Muscle of leg (tissue), 11 donors: ENCODE data around the gene RNF157. TPM values are rescaled to one million over a fixed set of nuclear protein-coding genes. Genes with fewer than 3 reads are reported as not detected.

Source experiments
- DNase-seq: peaks from one replicate; pipeline ENCODE4 v3.0.0; 2013
- H3K27ac ChIP-seq: one replicate; pipeline ENCODE4 v1.5.1; 2013; ENCODE audit warnings: mild to moderate bottlenecking, low read length, control low read depth
- H3K27me3 ChIP-seq: one replicate; pipeline ENCODE4 v1.6.1; 2013; ENCODE audit warnings: low read length; ENCODE audit not compliant: control insufficient read depth, insufficient read depth
- H3K36me3 ChIP-seq: one replicate; pipeline ENCODE4 v1.6.1; 2013; ENCODE audit warnings: low read length; ENCODE audit not compliant: control insufficient read depth, insufficient read depth
- H3K4me1 ChIP-seq: one replicate; pipeline ENCODE4 v1.6.1; 2013; ENCODE audit warnings: low read length; ENCODE audit not compliant: control insufficient read depth, insufficient read depth
- H3K4me3 ChIP-seq: one replicate; pipeline ENCODE4 v1.5.1; 2013; ENCODE audit warnings: low read length, control low read depth
- H3K9me3 ChIP-seq: replicated peaks from 2 replicates; pipeline ENCODE4 v1.6.1; 2013; ENCODE audit warnings: low read depth, low read length; ENCODE audit not compliant: control insufficient read depth
- WGBS: methylation state at CpG from one replicate; pipeline ENCODE4 v1.1.5; 2013; ENCODE audit warnings: missing lambda C conversion rate; ENCODE audit not compliant: insufficient coverage; 5-methylcytosine and 5-hydroxymethylcytosine counted together
- polyA plus RNA-seq, 8 donors: library from polyadenylated mRNA; unstranded; fragments of 120-200 nt; gene quantifications; one replicate each; pipeline versions ENCODE4 v1.2.1 to v1.2.3, GENCODE V29; 2013; ENCODE audit warnings: inconsistent platforms in 1 of 8, low replicate concordance in 1 of 8; ENCODE audit not compliant: insufficient read length in 8 of 8, insufficient read depth in 1 of 8
- total RNA-seq: library from RNA; stranded (reverse); fragments of 120-200 nt; gene quantifications from one replicate; pipeline ENCODE4 v1.2.4, GENCODE V29; 2013

The RNF157 gene
- total and polyA plus RNA-seq, 9 donors, result 5.5 to 11.1 (median 10.0) TPM

- no peaks in the 10 kb centered on the region for H3K36me3 ChIP-seq
- 80% methylated on average over 31 of the region's 34 CpGs for WGBS
- no peak overlapping the region for H3K4me3 ChIP-seq
- peaks cover 6% of the 10 kb centered on the region for H3K4me1 ChIP-seq
- H3K27me3 ChIP-seq, result no peaks in the 10 kb centered on the region
- DNase-seq, result no peak
- no peak overlapping the region for H3K27ac ChIP-seq
- H3K9me3 ChIP-seq, result no peaks in the 10 kb centered on the region
Observed at GRCh38 chr17:76176701-76177574, 63.4 kb downstream of the RNF157 start.

DNA sequence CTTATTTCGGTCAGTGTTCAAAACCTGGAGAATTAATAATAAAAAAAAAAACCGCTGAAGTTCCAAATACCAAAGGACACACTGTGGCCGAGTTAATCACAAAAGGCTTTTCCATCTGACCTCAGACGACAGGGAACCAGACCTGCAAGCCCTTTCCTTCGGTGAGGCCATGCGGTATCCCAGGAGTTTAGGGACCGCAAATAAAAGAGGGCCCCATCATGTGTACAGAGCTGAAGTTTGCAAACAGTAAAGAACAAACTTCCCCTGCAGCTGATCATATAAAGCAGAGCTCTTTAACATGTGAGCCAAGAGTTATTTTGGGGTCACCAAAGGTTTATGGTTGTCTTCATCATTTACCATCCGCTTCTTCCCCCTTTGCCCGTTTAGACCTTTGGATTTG, 66.3 kb downstream of the RNF157 start:
- peaks cover 8% of the 10 kb centered on the region for H3K4me1 ChIP-seq
- DNase-seq, result no peak
- no peak overlapping the region for H3K4me3 ChIP-seq
- 28% methylated on average over 3 of the region's 9 CpGs for WGBS
- no peaks in the 10 kb centered on the region for H3K27me3 ChIP-seq
- no peaks in the 10 kb centered on the region for H3K9me3 ChIP-seq
- H3K36me3 ChIP-seq, result no peaks in the 10 kb centered on the region
- peak overlapping the region; percentile 76 for H3K27ac ChIP-seq

GRCh38 chr17:76173474-76173873, 66.8 kb downstream of the RNF157 start:
- no peak for DNase-seq
- Histone ChIP-seq H3K4me3 (no peak overlapping the region), H3K9me3 (no peaks in the 10 kb centered on the region), H3K36me3 (no peaks in the 10 kb centered on the region), H3K27me3 (no peaks in the 10 kb centered on the region), H3K27ac (peak overlapping the region; percentile 76), H3K4me1 (peaks cover 8% of the 10 kb centered on the region)
- WGBS, result 80% methylated on average over 10 of the region's 11 CpGs

DNA sequence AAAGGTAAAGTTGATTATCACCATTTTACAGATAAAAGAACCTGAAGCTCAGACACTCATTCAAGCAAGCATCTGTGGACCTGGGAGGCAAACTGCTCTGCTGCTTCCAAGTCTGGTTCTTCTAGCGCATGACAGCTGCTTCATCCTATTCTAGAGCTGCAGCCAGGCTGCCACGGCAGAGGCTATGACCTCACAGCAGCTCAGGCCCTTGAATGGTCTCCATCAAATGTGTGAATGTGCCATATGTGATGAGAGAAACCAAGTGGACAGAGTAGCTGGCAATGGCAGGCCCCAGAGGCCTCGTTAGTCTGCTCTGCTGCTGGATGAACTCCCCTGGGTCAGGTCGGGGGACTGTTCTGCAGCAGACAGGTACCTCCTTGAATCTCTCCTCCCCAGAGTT, 68.6 kb downstream of the RNF157 start:
- no peak overlapping the region for H3K27ac ChIP-seq
- H3K4me3 ChIP-seq, result no peak overlapping the region
- peaks cover 8% of the 10 kb centered on the region for H3K4me1 ChIP-seq
- H3K36me3 ChIP-seq, result no peaks in the 10 kb centered on the region
- H3K9me3 ChIP-seq, result no peaks in the 10 kb centered on the region
- WGBS, result 86% methylated on average over 1 of the region's 4 CpGs
- DNase-seq, result no peak
- H3K27me3 ChIP-seq, result no peaks in the 10 kb centered on the region

- H3K27me3 ChIP-seq, result no peaks in the 10 kb centered on the region
- 80% methylated on average over 1 of the region's 1 CpG for WGBS
- H3K36me3 ChIP-seq, result no peaks in the 10 kb centered on the region
- DNase-seq, result no peak
- H3K9me3 ChIP-seq, result no peaks in the 10 kb centered on the region
- no peak overlapping the region for H3K27ac ChIP-seq
- no peak overlapping the region for H3K4me3 ChIP-seq
- peaks cover 8% of the 10 kb centered on the region for H3K4me1 ChIP-seq
Observed at GRCh38 chr17:76170114-76170513, 70.2 kb downstream of the RNF157 start.

- no peak overlapping the region for H3K27ac ChIP-seq
- H3K27me3 ChIP-seq, result no peaks in the 10 kb centered on the region
- no peaks in the 10 kb centered on the region for H3K36me3 ChIP-seq
- no peak for DNase-seq
- no peak overlapping the region for H3K4me3 ChIP-seq
- H3K9me3 ChIP-seq, result no peaks in the 10 kb centered on the region
- no CpG with 5 or more reads among the region's 10 CpGs for WGBS
- peaks cover 3% of the 10 kb centered on the region for H3K4me1 ChIP-seq
Observed at GRCh38 chr17:76166906-76167305, 73.4 kb downstream of the RNF157 start.

DNA sequence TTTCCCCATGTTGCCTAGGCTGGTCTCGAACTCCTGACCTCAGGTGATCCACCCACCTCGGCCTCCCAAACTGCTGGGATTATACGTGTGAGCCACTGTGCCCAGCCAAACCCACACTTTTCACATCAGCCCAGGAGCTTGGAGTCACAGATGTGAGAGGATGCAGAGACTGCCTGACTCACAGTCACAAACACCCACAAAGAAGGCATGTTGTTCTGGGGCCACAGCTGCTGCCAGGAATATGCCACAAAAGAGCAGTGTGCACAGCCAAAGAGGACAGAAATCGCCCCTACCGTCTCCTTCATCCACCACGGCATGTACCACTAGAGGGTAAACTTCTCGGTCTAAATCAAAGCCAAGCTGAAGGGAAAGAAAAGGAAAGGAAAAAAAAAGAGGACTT, 74.1 kb downstream of the RNF157 start:
- H3K27ac ChIP-seq, result no peak overlapping the region
- H3K9me3 ChIP-seq, result no peaks in the 10 kb centered on the region
- no peaks in the 10 kb centered on the region for H3K36me3 ChIP-seq
- 90% methylated on average over 4 of the region's 7 CpGs for WGBS
- H3K27me3 ChIP-seq, result no peaks in the 10 kb centered on the region
- no peaks in the 10 kb centered on the region for H3K4me1 ChIP-seq
- no peak for DNase-seq
- H3K4me3 ChIP-seq, result no peak overlapping the region

DNA sequence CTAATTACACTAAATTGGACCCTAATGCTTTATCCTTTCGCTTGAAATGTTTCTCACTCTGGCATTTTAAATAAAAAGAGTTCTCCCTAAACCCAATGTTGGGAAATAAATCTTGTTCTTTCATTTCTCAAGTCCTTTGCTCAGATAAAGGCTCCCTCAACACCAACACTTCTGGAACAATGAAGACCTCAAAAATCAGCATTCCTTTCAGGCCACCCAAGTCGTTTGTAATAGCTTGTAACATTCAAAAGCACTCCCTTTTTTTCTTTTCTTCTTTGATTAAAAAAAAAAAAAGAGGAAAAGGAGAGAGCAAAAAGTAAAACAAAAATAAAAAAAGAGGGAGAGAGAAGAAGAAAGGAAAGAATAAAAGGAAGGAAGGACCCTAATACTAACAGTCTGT, 76.0 kb downstream of the RNF157 start:
- DNase-seq, result no peak
- no peaks in the 10 kb centered on the region for H3K36me3 ChIP-seq

DNA sequence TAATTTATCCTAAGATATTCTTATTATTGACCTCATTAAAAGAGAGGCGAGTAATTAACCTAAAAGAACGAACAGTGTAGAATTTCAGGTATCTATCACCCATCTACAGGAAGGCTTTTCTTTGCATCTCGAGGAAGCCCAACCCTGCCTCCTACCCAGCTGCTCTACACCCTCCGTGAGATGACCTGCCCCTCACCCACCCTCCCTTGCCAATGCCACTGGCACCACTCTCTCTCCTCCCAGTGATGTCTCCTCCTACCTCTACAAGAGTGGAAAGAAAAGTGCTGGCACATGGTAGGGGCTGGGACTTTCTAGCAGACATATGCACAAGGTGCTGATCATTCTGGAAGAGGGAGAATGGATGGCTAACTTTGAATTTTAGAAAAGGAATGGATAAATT, 76.4 kb downstream of the RNF157 start:
- Histone ChIP-seq H3K4me3 (no peak overlapping the region), H3K27me3 (no peaks in the 10 kb centered on the region), H3K27ac (no peak overlapping the region), H3K36me3 (no peaks in the 10 kb centered on the region), H3K9me3 (no peaks in the 10 kb centered on the region), H3K4me1 (no peaks in the 10 kb centered on the region)
- 80% methylated on average over 2 of the region's 4 CpGs for WGBS
- DNase-seq, result no peak

More for the DNA sequence above, 76.0 kb downstream of the RNF157 start:
- WGBS, result no CpG with 5 or more reads among the region's 2 CpGs
- no peaks in the 10 kb centered on the region for H3K4me1 ChIP-seq
- no peak overlapping the region for H3K27ac ChIP-seq
- no peaks in the 10 kb centered on the region for H3K9me3 ChIP-seq
- H3K4me3 ChIP-seq, result no peak overlapping the region
- no peaks in the 10 kb centered on the region for H3K27me3 ChIP-seq

DNA sequence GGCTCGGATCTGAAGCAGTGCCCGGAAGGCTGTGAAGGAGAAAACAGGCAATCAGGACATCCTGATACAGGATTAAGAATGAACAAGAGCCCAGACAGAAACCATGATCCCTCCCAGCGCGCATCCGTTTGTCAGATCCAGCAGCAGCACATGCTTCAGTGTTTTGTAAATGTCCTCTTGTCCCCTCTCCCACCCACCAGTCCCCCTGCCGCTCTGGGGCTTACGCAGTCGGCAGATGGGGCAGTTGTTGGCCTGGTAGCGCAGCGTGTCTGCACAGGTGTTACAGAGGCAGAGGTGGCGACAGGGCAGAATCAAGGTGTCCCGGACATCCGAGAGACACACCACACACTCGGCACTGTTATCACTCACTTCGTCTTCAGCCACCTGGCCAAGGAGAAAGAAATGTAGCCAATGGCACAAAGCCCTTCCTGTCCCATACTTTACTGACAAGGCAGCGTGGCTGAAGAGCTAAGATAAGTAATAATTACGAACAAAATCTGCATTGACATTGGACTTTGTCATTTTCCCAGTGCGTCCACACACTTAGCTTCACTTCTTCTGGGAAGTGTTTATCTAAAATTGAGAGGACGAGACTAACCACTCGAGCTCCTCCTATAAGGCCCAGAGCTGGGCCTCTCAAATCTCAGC, 78.5 kb downstream of the RNF157 start:
- no peaks in the 10 kb centered on the region for H3K9me3 ChIP-seq
- H3K4me3 ChIP-seq, result no peak overlapping the region
- no peaks in the 10 kb centered on the region for H3K4me1 ChIP-seq
- no peaks in the 10 kb centered on the region for H3K36me3 ChIP-seq
- no peak overlapping the region for H3K27ac ChIP-seq
- no peaks in the 10 kb centered on the region for H3K27me3 ChIP-seq
- no peak for DNase-seq
- WGBS, result 76% methylated on average over 16 of the region's 20 CpGs
